IMR-90 (cell line): ENCODE results near the gene C12orf54. TPM values are rescaled to one million over a fixed set of nuclear protein-coding genes. Genes with fewer than 3 reads are reported as not detected.

Source experiments
- ATAC-seq: fragments of 200-7000 bp; cut with Tn5 transposase; 2 replicates; pipeline ENCODE4 v1.9.1; 2020; ENCODE audit warnings: low read depth, mild to moderate bottlenecking, moderate library complexity
- BruUV-seq: library from RNA; stranded (reverse); fragments of 400-500 nt; replicated peaks from 2 replicates; lab custom pipeline; 2021; lab: Mats Ljungman, UMichigan
- CTCF ChIA-PET: fragments of 300-600 bp; formaldehyde crosslinking; extraction: SDS; loops from one replicate; lab custom pipeline; 2021; ENCODE audit warnings: antibody characterized with exemption; lab: Yijun Ruan, JAX
- POLR2A ChIA-PET: fragments of 300-600 bp; sonication (Branson Sonifier 250); formaldehyde crosslinking; loops from one replicate; lab custom pipeline; 2022; ENCODE audit warnings: antibody characterized with exemption; ENCODE audit not compliant: unreplicated experiment; lab: Charles Lee
- DNase-seq: peaks from one replicate; pipeline ENCODE4 v3.0.0; 2013
- H2AFZ ChIP-seq: replicated peaks from 2 replicates; pipeline ENCODE3; 2013; ENCODE audit warnings: low read length, mild to moderate bottlenecking; ENCODE audit not compliant: poor library complexity
- H2AK5ac ChIP-seq: 2 replicates; pipeline ENCODE4 v1.6.1; 2013; ENCODE audit warnings: low read depth, low read length, inconsistent platforms
- H2AK9ac ChIP-seq: replicated peaks from 2 replicates; pipeline ENCODE3; 2013; ENCODE audit warnings: mild to moderate bottlenecking, low read depth, low read length, moderate library complexity; ENCODE audit not compliant: poor library complexity
- H2BK120ac ChIP-seq: 2 replicates; pipeline ENCODE4 v1.6.1; 2013; ENCODE audit warnings: low read depth, low read length, inconsistent platforms
- H2BK15ac ChIP-seq: 3 replicates; pipeline ENCODE4 v1.6.1; 2013; ENCODE audit warnings: low read depth, low read length, inconsistent platforms
- H2BK20ac ChIP-seq: 2 replicates; pipeline ENCODE4 v1.6.1; 2013; ENCODE audit warnings: low read depth, mild to moderate bottlenecking, inconsistent platforms, low read length, moderate library complexity
- H2BK5ac ChIP-seq: 2 replicates; pipeline ENCODE4 v1.6.1; 2013; ENCODE audit warnings: mild to moderate bottlenecking, low read depth, low read length, inconsistent platforms; ENCODE audit not compliant: poor library complexity, severe bottlenecking
- H3K14ac ChIP-seq: replicated peaks from 2 replicates; pipeline ENCODE4 v1.6.1; 2013; ENCODE audit warnings: low read depth, low read length, inconsistent platforms
- H3K18ac ChIP-seq: 2 replicates; pipeline ENCODE4 v1.6.1; 2013; ENCODE audit warnings: low read depth, low read length, control low read depth
- H3K23ac ChIP-seq: 2 replicates; pipeline ENCODE4 v1.6.1; 2013; ENCODE audit warnings: low read depth, low read length, inconsistent platforms
- H3K27ac ChIP-seq: 2 replicates; pipeline ENCODE4 v1.5.1; 2013; ENCODE audit warnings: mild to moderate bottlenecking, control low read depth, low read length; ENCODE audit not compliant: insufficient read depth
- H3K27me3 ChIP-seq: 2 replicates; pipeline ENCODE4 v1.6.1; 2013; ENCODE audit warnings: low read length; ENCODE audit not compliant: control insufficient read depth, insufficient read depth
- H3K36me3 ChIP-seq: 2 replicates; pipeline ENCODE4 v1.6.1; 2013; ENCODE audit warnings: low read length, mixed read lengths; ENCODE audit not compliant: control insufficient read depth, insufficient read depth
- H3K4ac ChIP-seq: 2 replicates; pipeline ENCODE4 v1.6.1; 2013; ENCODE audit warnings: low read depth, low read length, inconsistent platforms
- H3K4me1 ChIP-seq: 2 replicates; pipeline ENCODE4 v1.6.1; 2013; ENCODE audit warnings: low read length, mixed read lengths; ENCODE audit not compliant: control insufficient read depth, insufficient read depth
- H3K4me2 ChIP-seq: 2 replicates; pipeline ENCODE4 v1.6.1; 2013; ENCODE audit warnings: low read depth, mild to moderate bottlenecking, control low read depth, low read length, moderate library complexity
- H3K4me3 ChIP-seq: 2 replicates; pipeline ENCODE4 v1.5.1; 2013; ENCODE audit warnings: low read depth, mild to moderate bottlenecking, control low read depth, low read length, moderate library complexity; ENCODE audit not compliant: insufficient read depth
- H3K56ac ChIP-seq: 2 replicates; pipeline ENCODE4 v1.6.1; 2013; ENCODE audit warnings: low read length, inconsistent platforms; ENCODE audit not compliant: insufficient read depth; ENCODE audit errors: extremely low read depth
- H3K79me1 ChIP-seq, 2 experiments: 2 replicates each; pipeline ENCODE4 v1.6.1; 2013; ENCODE audit warnings: low read length in 2 of 2, inconsistent platforms in 1 of 2, low read depth in 1 of 2
- H3K9ac ChIP-seq: 2 replicates; pipeline ENCODE4 v1.6.1; 2013; ENCODE audit warnings: low read depth, low read length, control low read depth
- H3K9me1 ChIP-seq: 2 replicates; pipeline ENCODE4 v1.6.1; 2013; ENCODE audit warnings: low read length, inconsistent platforms; ENCODE audit not compliant: insufficient read depth
- H3K9me3 ChIP-seq: 2 replicates; pipeline ENCODE4 v1.6.1; 2013; ENCODE audit warnings: low read length; ENCODE audit not compliant: control insufficient read depth, insufficient read depth
- H4K20me1 ChIP-seq: 2 replicates; pipeline ENCODE4 v1.6.1; 2013; ENCODE audit warnings: low read length, inconsistent platforms; ENCODE audit not compliant: insufficient read depth
- H4K5ac ChIP-seq: 2 replicates; pipeline ENCODE4 v1.6.1; 2013; ENCODE audit warnings: mild to moderate bottlenecking, low read depth, low read length, control low read depth
- H4K8ac ChIP-seq, 2 experiments: 2 replicates each; pipeline ENCODE4 v1.6.1; 2013; ENCODE audit warnings: low read depth in 2 of 2, low read length in 2 of 2, control low read depth in 1 of 2, inconsistent platforms in 1 of 2
- H4K91ac ChIP-seq: 2 replicates; pipeline ENCODE4 v1.6.1; 2013; ENCODE audit warnings: low read depth, low read length, inconsistent platforms; ENCODE audit not compliant: insufficient read depth
- BHLHE40 ChIP-seq: fragments of 150-350 bp; IDR thresholded peaks from 2 replicates; pipeline ENCODE4 v1.6.1; 2016; ENCODE audit warnings: mild to moderate bottlenecking, low read depth, low read length
- CEBPB ChIP-seq: IDR thresholded peaks from 2 replicates; pipeline ENCODE4 v1.6.1; 2012; ENCODE audit warnings: low read depth, low read length, improper control_type of control experiment
- CHD1 ChIP-seq: IDR thresholded peaks from 2 replicates; pipeline ENCODE4 v1.6.1; 2012; ENCODE audit warnings: low read depth, low read length, improper control_type of control experiment
- FOS ChIP-seq: fragments of 150-350 bp; IDR thresholded peaks from 2 replicates; pipeline ENCODE4 v1.6.1; 2016; ENCODE audit warnings: low read depth, low read length
- NFE2L2 ChIP-seq: fragments of 150-350 bp; IDR thresholded peaks from 2 replicates; pipeline ENCODE4 v1.6.1; 2016; ENCODE audit warnings: low read depth, mild to moderate bottlenecking, low read length
- RAD21 ChIP-seq: IDR thresholded peaks from 2 replicates; pipeline ENCODE4 v1.6.1; 2012; ENCODE audit warnings: low read length, improper control_type of control experiment
- RCOR1 ChIP-seq: IDR thresholded peaks from 2 replicates; pipeline ENCODE4 v1.6.1; 2012; ENCODE audit warnings: mild to moderate bottlenecking, low read length, improper control_type of control experiment; ENCODE audit not compliant: insufficient replicate concordance
- WGBS, 2 experiments: methylation state at CpG; one replicate each; pipeline versions ENCODE4 v1.1.5 to v1.1.7; 2013; ENCODE audit warnings: missing lambda C conversion rate in 2 of 2; ENCODE audit not compliant: insufficient read length in 1 of 2; ENCODE audit errors: extremely low coverage in 2 of 2; 5-methylcytosine and 5-hydroxymethylcytosine counted together
- dilution Hi-C: fragments of 300-500 bp; cut with HindIII; formaldehyde crosslinking; loops from one replicate; pipeline ENCODE4 v1.14.3; 2018; ENCODE audit warnings: low sequenced_read_pairs; ENCODE audit not compliant: unreplicated experiment
- in situ Hi-C: fragments of 300-500 bp; cut with MboI; formaldehyde crosslinking; loops from 3 replicates; pipeline ENCODE4 v1.14.3; 2019; ENCODE audit warnings: low sequenced_read_pairs, inconsistent platforms, mixed read lengths
- intact Hi-C: fragments of 100-400 bp; cut with micrococcal nuclease; formaldehyde crosslinking; loops from 2 replicates; pipeline ENCODE4 v1.10.0; 2022
- polyA plus RNA-seq, 3 experiments: library from polyadenylated mRNA; depleted of rRNA; stranded (reverse); fragments of >200 nt; gene quantifications; 2 replicates each; pipeline ENCODE4 v1.2.3, GENCODE V29; 2012; ENCODE audit warnings: low replicate concordance in 1 of 3
- total RNA-seq: library from RNA; depleted of rRNA; stranded (reverse); fragments of >200 nt; gene quantifications from 2 replicates; pipeline ENCODE4 v1.2.3, GENCODE V29; 2012
- TF ChIP-seq, protein P1 (sequence below): fragments of 150-350 bp; IDR thresholded peaks from 2 replicates; pipeline ENCODE4 v1.6.1; 2017; ENCODE audit warnings: mild to moderate bottlenecking, antibody characterized with exemption, low read length, low read depth
- TF ChIP-seq, protein P2 (sequence below): fragments of 150-350 bp; IDR thresholded peaks from 2 replicates; pipeline ENCODE4 v1.6.1; 2016; ENCODE audit warnings: low read depth, mild to moderate bottlenecking, low read length, moderate library complexity, borderline replicate concordance

C12orf54 gene
- total and polyA plus RNA-seq, 2 of the 4 experiments (the other 2 are of a cell fraction), result not detected

GRCh38 chr12:48472259-48472658 is 10.0 kb upstream of the C12orf54 start, which contains the start of gene ANP32D:
TSS of gene ANP32D (plus strand) at chr12:48472559. CDS start at chr12:48472665, 106 bp downstream.
- BruUV-seq, result no TSS peak
- Histone ChIP-seq H2AFZ (no peak within 1 kb of the TSS), H2BK20ac (no peak within 1 kb of the TSS), H3K4ac (no peak within 1 kb of the TSS), H4K8ac (no peak within 1 kb of the TSS), H3K4me2 (no peak within 1 kb of the TSS), H3K9ac (no peak within 1 kb of the TSS), H2BK5ac (no peak within 1 kb of the TSS), H2BK120ac (no peak within 1 kb of the TSS), H3K9me1 (no peaks in the 10 kb centered on the region), H2AK9ac (no peak within 1 kb of the TSS), H2AK5ac (no peak within 1 kb of the TSS), H3K56ac (no peak within 1 kb of the TSS), H4K5ac (no peak within 1 kb of the TSS), H3K18ac (no peak within 1 kb of the TSS), H4K91ac (no peak within 1 kb of the TSS), H3K27ac (no peak within 1 kb of the TSS), H3K27me3 (no peaks in the 10 kb centered on the region), H2BK15ac (no peak within 1 kb of the TSS), H3K9me3 (peaks cover 4% of the 10 kb centered on the region; the same call in 1 of the 2 replicates), H3K23ac (no peak within 1 kb of the TSS), H3K14ac (no peak within 1 kb of the TSS), H4K20me1 (no peaks in the 10 kb centered on the region), H3K36me3 (no peaks in the 10 kb centered on the region), H3K4me1 (no peaks in the 10 kb centered on the region), H3K79me1 (no peaks in the 10 kb centered on the region), H3K4me3 (no peak within 1 kb of the TSS)
- intact Hi-C loops (no loop called here), in situ Hi-C loops (no loop called here), dilution Hi-C loops (no loop called here)
- TF ChIP-seq RAD21, result no peak
- TF ChIP-seq, protein P1, sequence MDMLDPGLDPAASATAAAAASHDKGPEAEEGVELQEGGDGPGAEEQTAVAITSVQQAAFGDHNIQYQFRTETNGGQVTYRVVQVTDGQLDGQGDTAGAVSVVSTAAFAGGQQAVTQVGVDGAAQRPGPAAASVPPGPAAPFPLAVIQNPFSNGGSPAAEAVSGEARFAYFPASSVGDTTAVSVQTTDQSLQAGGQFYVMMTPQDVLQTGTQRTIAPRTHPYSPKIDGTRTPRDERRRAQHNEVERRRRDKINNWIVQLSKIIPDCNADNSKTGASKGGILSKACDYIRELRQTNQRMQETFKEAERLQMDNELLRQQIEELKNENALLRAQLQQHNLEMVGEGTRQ, result no peak
- TF ChIP-seq CHD1, result no peak
- TF ChIP-seq FOS, result no peak
- no peak for TF ChIP-seq CEBPB
- TF ChIP-seq RCOR1, result no peak
- TF ChIP-seq BHLHE40, result no peak
- TF ChIP-seq NFE2L2, result no peak
- TF ChIP-seq, protein P2, sequence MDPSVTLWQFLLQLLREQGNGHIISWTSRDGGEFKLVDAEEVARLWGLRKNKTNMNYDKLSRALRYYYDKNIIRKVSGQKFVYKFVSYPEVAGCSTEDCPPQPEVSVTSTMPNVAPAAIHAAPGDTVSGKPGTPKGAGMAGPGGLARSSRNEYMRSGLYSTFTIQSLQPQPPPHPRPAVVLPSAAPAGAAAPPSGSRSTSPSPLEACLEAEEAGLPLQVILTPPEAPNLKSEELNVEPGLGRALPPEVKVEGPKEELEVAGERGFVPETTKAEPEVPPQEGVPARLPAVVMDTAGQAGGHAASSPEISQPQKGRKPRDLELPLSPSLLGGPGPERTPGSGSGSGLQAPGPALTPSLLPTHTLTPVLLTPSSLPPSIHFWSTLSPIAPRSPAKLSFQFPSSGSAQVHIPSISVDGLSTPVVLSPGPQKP, result no peak
- ATAC-seq, result no peak
- CTCF ChIA-PET, result no interaction called here
- POLR2A ChIA-PET, result no interaction called here
- DNase-seq, result no peak
- WGBS, 2 experiments, result 80% methylated on average over 5 of the region's 7 CpGs; no CpG with 5 or more reads in 1 of the 2 experiments
